ENCODE measurements around the gene TCF4. TPM values are rescaled to one million over a fixed set of nuclear protein-coding genes. Genes with fewer than 3 reads are reported as not detected.

TCF4 gene
- total RNA-seq, 1 donor from 2014 or later = 62.8 TPM

- intact Hi-C loops (cut with micrococcal nuclease) = no loop called here
- ATAC-seq (peak; percentile 72), DNase-seq (no peak)
Observed at GRCh38 chr18:55515941-55516710, 71.9 kb downstream of the TCF4 start.

GRCh38 chr18:55515214-55515613 is 72.8 kb downstream of the TCF4 start:
- intact Hi-C loops (cut with micrococcal nuclease) = no loop called here
- DNase-seq (peak; percentile 36), ATAC-seq (peak; percentile 69)

GRCh38 chr18:55513161-55513560 is 74.8 kb downstream of the TCF4 start:
- no peak for DNase-seq
- intact Hi-C loops (cut with micrococcal nuclease) = no loop called here
- no peak for ATAC-seq

GRCh38 chr18:55511277-55511676 is 76.7 kb downstream of the TCF4 start:
- intact Hi-C loops (cut with micrococcal nuclease) = no loop called here
- no peak for DNase-seq
- ATAC-seq = no peak

GRCh38 chr18:55510809-55511208 is 77.2 kb downstream of the TCF4 start:
- intact Hi-C loops (cut with micrococcal nuclease) = no loop called here
- DNase-seq = no peak
- peak; percentile 84 for ATAC-seq

- intact Hi-C loops (cut with micrococcal nuclease) = no loop called here
- DNase-seq (no peak), ATAC-seq (peak; percentile 50)
Observed at GRCh38 chr18:55509631-55510324, 78.2 kb downstream of the TCF4 start.

GRCh38 chr18:55508651-55509050 is 79.3 kb downstream of the TCF4 start:
- DNase-seq (no peak), ATAC-seq (no peak)
- intact Hi-C loops (cut with micrococcal nuclease) = no loop called here

- ATAC-seq (no peak), DNase-seq (no peak)
- intact Hi-C loops (cut with micrococcal nuclease) = no loop called here
Observed at GRCh38 chr18:55506074-55506473, 81.9 kb downstream of the TCF4 start.

- ATAC-seq = no peak
- intact Hi-C loops (cut with micrococcal nuclease) = no loop called here
- no peak for DNase-seq
Observed at GRCh38 chr18:55504808-55505207, 83.2 kb downstream of the TCF4 start.

- intact Hi-C loops (cut with micrococcal nuclease) = no loop called here
- DNase-seq (no peak), ATAC-seq (no peak)
Observed at GRCh38 chr18:55503167-55503820, 84.7 kb downstream of the TCF4 start.

- DNase-seq = no peak
- intact Hi-C loops (cut with micrococcal nuclease) = no loop called here
- no peak for ATAC-seq
Observed at GRCh38 chr18:55501982-55502710, 85.8 kb downstream of the TCF4 start.

- ATAC-seq (no peak), DNase-seq (no peak)
- intact Hi-C loops (cut with micrococcal nuclease) = no loop called here
Observed at GRCh38 chr18:55501579-55501978, 86.4 kb downstream of the TCF4 start.

- no peak for DNase-seq
- intact Hi-C loops (cut with micrococcal nuclease) = no loop called here
- peak; percentile 66 for ATAC-seq
Observed at GRCh38 chr18:55500316-55501086, 87.5 kb downstream of the TCF4 start.

- intact Hi-C loops (cut with micrococcal nuclease) = no loop called here
- ATAC-seq = no peak
- no peak for DNase-seq
Observed at GRCh38 chr18:55499526-55499925, 88.5 kb downstream of the TCF4 start.

- ATAC-seq (no peak), DNase-seq (no peak)
- intact Hi-C loops (cut with micrococcal nuclease) = no loop called here
Observed at GRCh38 chr18:55497825-55498403, 90.1 kb downstream of the TCF4 start.

GRCh38 chr18:55494899-55495298 is 93.1 kb downstream of the TCF4 start:
- DNase-seq (no peak), ATAC-seq (no peak)
- intact Hi-C loops (cut with micrococcal nuclease) = no loop called here

- intact Hi-C loops (cut with micrococcal nuclease) = no loop called here
- DNase-seq (no peak), ATAC-seq (no peak)
Observed at GRCh38 chr18:55494441-55494840, 93.6 kb downstream of the TCF4 start.

- no peak for DNase-seq
- intact Hi-C loops (cut with micrococcal nuclease) = no loop called here
- ATAC-seq = no peak
Observed at GRCh38 chr18:55491616-55492015, 96.4 kb downstream of the TCF4 start.
